HL-60 (cell line): Measurements from ENCODE around the gene NOP9.

Source experiments
- CTCF ChIP-seq: IDR thresholded peaks from one replicate; pipeline ENCODE4 v1.5.1; 2011; ENCODE audit warnings: low read length, control low read depth, inconsistent platforms; ENCODE audit not compliant: insufficient read depth
- POLR2AphosphoS5 ChIP-seq: IDR thresholded peaks from 2 replicates; pipeline ENCODE4 v1.6.1; 2012; ENCODE audit warnings: low read depth
- SPI1 ChIP-seq: IDR thresholded peaks from 2 replicates; pipeline ENCODE4 v1.6.1; 2012; ENCODE audit warnings: low read depth, mild to moderate bottlenecking, borderline replicate concordance
- TF ChIP-seq, protein P1 (sequence below): IDR thresholded peaks from 2 replicates; pipeline ENCODE4 v1.6.1; 2012; ENCODE audit warnings: low read depth; ENCODE audit not compliant: insufficient replicate concordance

- TF ChIP-seq, protein P1, sequence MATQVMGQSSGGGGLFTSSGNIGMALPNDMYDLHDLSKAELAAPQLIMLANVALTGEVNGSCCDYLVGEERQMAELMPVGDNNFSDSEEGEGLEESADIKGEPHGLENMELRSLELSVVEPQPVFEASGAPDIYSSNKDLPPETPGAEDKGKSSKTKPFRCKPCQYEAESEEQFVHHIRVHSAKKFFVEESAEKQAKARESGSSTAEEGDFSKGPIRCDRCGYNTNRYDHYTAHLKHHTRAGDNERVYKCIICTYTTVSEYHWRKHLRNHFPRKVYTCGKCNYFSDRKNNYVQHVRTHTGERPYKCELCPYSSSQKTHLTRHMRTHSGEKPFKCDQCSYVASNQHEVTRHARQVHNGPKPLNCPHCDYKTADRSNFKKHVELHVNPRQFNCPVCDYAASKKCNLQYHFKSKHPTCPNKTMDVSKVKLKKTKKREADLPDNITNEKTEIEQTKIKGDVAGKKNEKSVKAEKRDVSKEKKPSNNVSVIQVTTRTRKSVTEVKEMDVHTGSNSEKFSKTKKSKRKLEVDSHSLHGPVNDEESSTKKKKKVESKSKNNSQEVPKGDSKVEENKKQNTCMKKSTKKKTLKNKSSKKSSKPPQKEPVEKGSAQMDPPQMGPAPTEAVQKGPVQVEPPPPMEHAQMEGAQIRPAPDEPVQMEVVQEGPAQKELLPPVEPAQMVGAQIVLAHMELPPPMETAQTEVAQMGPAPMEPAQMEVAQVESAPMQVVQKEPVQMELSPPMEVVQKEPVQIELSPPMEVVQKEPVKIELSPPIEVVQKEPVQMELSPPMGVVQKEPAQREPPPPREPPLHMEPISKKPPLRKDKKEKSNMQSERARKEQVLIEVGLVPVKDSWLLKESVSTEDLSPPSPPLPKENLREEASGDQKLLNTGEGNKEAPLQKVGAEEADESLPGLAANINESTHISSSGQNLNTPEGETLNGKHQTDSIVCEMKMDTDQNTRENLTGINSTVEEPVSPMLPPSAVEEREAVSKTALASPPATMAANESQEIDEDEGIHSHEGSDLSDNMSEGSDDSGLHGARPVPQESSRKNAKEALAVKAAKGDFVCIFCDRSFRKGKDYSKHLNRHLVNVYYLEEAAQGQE: peak; percentile 54
- TF ChIP-seq CTCF (peak; percentile 67), SPI1 (no peak), POLR2AphosphoS5 (peak; percentile 97)
Measured at GRCh38 chr14:24271134-24271833, 28.4 kb upstream of the NOP9 start, which contains the start of gene RABGGTA.
